ENCODE results near the gene LIMK1. TPM values are rescaled to one million over a fixed set of nuclear protein-coding genes. Genes with fewer than 3 reads are reported as not detected.

Gene LIMK1
- total RNA-seq, 1 experiment from 2014 or later, result 31.4 TPM

- ChIA-PET POLR2A (no interaction called here), CTCF (no interaction called here)
- Mint-ChIP-seq H3K4me1 (ENCODE audit: low read depth, unreplicated experiment) (no peaks in the 10 kb centered on the region), H3K27ac (ENCODE audit: unreplicated experiment) (no peak overlapping the region), H3K27me3 (ENCODE audit: insufficient read depth, unreplicated experiment) (no peaks in the 10 kb centered on the region), H3K9me3 (ENCODE audit: unreplicated experiment) (no peaks in the 10 kb centered on the region), H3K4me3 (ENCODE audit: unreplicated experiment) (no peak overlapping the region), H3K36me3 (ENCODE audit: insufficient read depth, unreplicated experiment) (no peaks in the 10 kb centered on the region)
- intact Hi-C loops (cut with micrococcal nuclease; ENCODE audit: unreplicated experiment), result no loop called here
- Histone ChIP-seq H3K9me3 (no peaks in the 10 kb centered on the region), H3K4me1 (peaks cover 5% of the 10 kb centered on the region; the same call in 1 of the 2 replicates), H3K36me3 (ENCODE audit: control insufficient read depth, insufficient read depth, low read length) (no peaks in the 10 kb centered on the region), H3K27me3 (replicated peaks; ENCODE audit: control insufficient read depth, insufficient read depth, low read length) (no peaks in the 10 kb centered on the region), H3K4me3 (ENCODE audit: low read depth, low read length) (no peak overlapping the region)
- no TSS peak for BruUV-seq (replicated peaks)
- TF ChIP-seq CTCF (IDR thresholded peaks at IDR 0.05; ENCODE audit: insufficient read depth in 1 of 2, low read depth in 1 of 2, low read length in 1 of 2, severe bottlenecking in 1 of 2, unreplicated experiment in 1 of 2), result no peak
- no peak for DNase-seq
Measured at GRCh38 chr7:74134117-74134620, 50.6 kb downstream of the LIMK1 start.

- ChIA-PET POLR2A (no interaction called here), CTCF (no interaction called here)
- no peak overlapping the region for H3K27ac Mint-ChIP-seq (ENCODE audit: unreplicated experiment)
- no peaks in the 10 kb centered on the region for H3K9me3 Mint-ChIP-seq (ENCODE audit: unreplicated experiment)
- Histone ChIP-seq H3K4me1 (peaks cover 5% of the 10 kb centered on the region; the same call in 1 of the 2 replicates), H3K36me3 (ENCODE audit: control insufficient read depth, insufficient read depth, low read length) (no peaks in the 10 kb centered on the region), H3K4me3 (ENCODE audit: low read depth, low read length) (no peak overlapping the region), H3K27me3 (replicated peaks; ENCODE audit: control insufficient read depth, insufficient read depth, low read length) (no peaks in the 10 kb centered on the region), H3K9me3 (no peaks in the 10 kb centered on the region)
- H3K36me3 Mint-ChIP-seq (ENCODE audit: insufficient read depth, unreplicated experiment), result no peaks in the 10 kb centered on the region
- no TSS peak for BruUV-seq (replicated peaks)
- H3K4me1 Mint-ChIP-seq (ENCODE audit: low read depth, unreplicated experiment), result no peaks in the 10 kb centered on the region
- no peak for DNase-seq
- H3K4me3 Mint-ChIP-seq (ENCODE audit: unreplicated experiment), result no peak overlapping the region
- intact Hi-C loops (cut with micrococcal nuclease; ENCODE audit: unreplicated experiment), result no loop called here
- H3K27me3 Mint-ChIP-seq (ENCODE audit: insufficient read depth, unreplicated experiment), result no peaks in the 10 kb centered on the region
- no peak for TF ChIP-seq CTCF (IDR thresholded peaks at IDR 0.05; ENCODE audit: insufficient read depth in 1 of 2, low read depth in 1 of 2, low read length in 1 of 2, severe bottlenecking in 1 of 2, unreplicated experiment in 1 of 2)
Measured at GRCh38 chr7:74138334-74138867, 54.8 kb downstream of the LIMK1 start.

GRCh38 chr7:74138945-74139843 is 55.6 kb downstream of the LIMK1 start:
- Mint-ChIP-seq H3K27ac (ENCODE audit: unreplicated experiment) (no peak overlapping the region), H3K4me1 (ENCODE audit: low read depth, unreplicated experiment) (no peaks in the 10 kb centered on the region), H3K4me3 (ENCODE audit: unreplicated experiment) (no peak overlapping the region), H3K9me3 (ENCODE audit: unreplicated experiment) (no peaks in the 10 kb centered on the region), H3K27me3 (ENCODE audit: insufficient read depth, unreplicated experiment) (no peaks in the 10 kb centered on the region), H3K36me3 (ENCODE audit: insufficient read depth, unreplicated experiment) (no peaks in the 10 kb centered on the region)
- intact Hi-C loops (cut with micrococcal nuclease; ENCODE audit: unreplicated experiment), result no loop called here
- Histone ChIP-seq H3K4me1 (no peaks in the 10 kb centered on the region), H3K4me3 (ENCODE audit: low read depth, low read length) (no peak overlapping the region), H3K27me3 (replicated peaks; ENCODE audit: control insufficient read depth, insufficient read depth, low read length) (no peaks in the 10 kb centered on the region), H3K36me3 (ENCODE audit: control insufficient read depth, insufficient read depth, low read length) (no peaks in the 10 kb centered on the region), H3K9me3 (no peaks in the 10 kb centered on the region)
- no TSS peak for BruUV-seq (replicated peaks)
- POLR2A ChIA-PET, result no interaction called here
- CTCF ChIA-PET, result interaction anchor here (0.6 to 0.7 kb wide), 3 partner anchors 26 to 1732 kb away, joined by 3 read pairs; no protein-coding TSS in a partner anchor
- DNase-seq, result no peak
- no peak for TF ChIP-seq CTCF (IDR thresholded peaks at IDR 0.05; ENCODE audit: insufficient read depth in 1 of 2, low read depth in 1 of 2, low read length in 1 of 2, severe bottlenecking in 1 of 2, unreplicated experiment in 1 of 2)

Data from Caco-2 (cell line).